CD4-positive, alpha-beta T cell (primary cell): ENCODE results near the gene FAM53A. TPM values are rescaled to one million over a fixed set of nuclear protein-coding genes. Genes with fewer than 3 reads are reported as not detected.
A peak's percentile ranks its signal among the peaks of the same experiment; 100 is the strongest.

Experiments used
- ATAC-seq: fragments of 200-7000 bp; cut with Tn5 transposase; one replicate; pipeline ENCODE4 v1.10.0; 2022; ENCODE audit warnings: mild to moderate bottlenecking; ENCODE audit not compliant: poor library complexity
- CTCF ChIA-PET: fragments of 350-600 bp; sonication (Branson Sonifier 250); formaldehyde crosslinking; loops from one replicate; lab custom pipeline; 2021; ENCODE audit warnings: antibody characterized with exemption, inconsistent platforms; lab: Charles Lee
- POLR2A ChIA-PET: fragments of 350-600 bp; sonication (Branson Sonifier 250); formaldehyde crosslinking; loops from one replicate; lab custom pipeline; 2021; ENCODE audit warnings: antibody characterized with exemption, inconsistent platforms; lab: Charles Lee
- DNase-seq, 14 experiments: peaks; one replicate each; pipeline ENCODE4 v3.0.0-alpha.2; 2013 to 2020; ENCODE audit warnings: mixed read lengths in 2 of 14
- H3K27ac ChIP-seq, 2 donors: one replicate each; pipeline versions ENCODE4 v1.5.1 to v1.7.0; 2013; ENCODE audit warnings: low read length in 2 of 2, low read depth in 1 of 2, mild to moderate bottlenecking in 1 of 2
- H3K27me3 ChIP-seq, 2 experiments: 1 replicate in 1 of 2; 2 replicates in 1 of 2; pipeline versions ENCODE4 v1.6.1 to v1.7.0; 2013; ENCODE audit warnings: low read length in 2 of 2, control low read depth in 1 of 2, mild to moderate bottlenecking in 1 of 2, moderate library complexity in 1 of 2; ENCODE audit not compliant: insufficient read depth in 2 of 2, control insufficient read depth in 1 of 2
- H3K36me3 ChIP-seq: one replicate; pipeline ENCODE4 v1.6.1; 2013; ENCODE audit warnings: low read length, control low read depth; ENCODE audit not compliant: insufficient read depth
- H3K4me1 ChIP-seq: one replicate; pipeline ENCODE4 v1.6.1; 2013; ENCODE audit warnings: low read length, control low read depth; ENCODE audit not compliant: insufficient read depth
- H3K4me3 ChIP-seq: one replicate; pipeline ENCODE4 v1.5.1; 2013; ENCODE audit warnings: mild to moderate bottlenecking, low read length, moderate library complexity
- H3K9me3 ChIP-seq, 2 experiments: 1 replicate in 1 of 2; 2 replicates in 1 of 2; pipeline versions ENCODE4 v1.6.1 to v1.7.0; 2013; ENCODE audit warnings: low read length in 2 of 2, mild to moderate bottlenecking in 2 of 2, control low read depth in 1 of 2, moderate library complexity in 1 of 2; ENCODE audit not compliant: control insufficient read depth in 1 of 2, insufficient read depth in 1 of 2
- H3K27ac Mint-ChIP-seq: one replicate; pipeline ENCODE4 v1.8.0; 2020; ENCODE audit warnings: mixed read lengths
- H3K27me3 Mint-ChIP-seq: one replicate; pipeline ENCODE4 v1.8.0; 2021; ENCODE audit warnings: mixed read lengths
- H3K36me3 Mint-ChIP-seq: one replicate; pipeline ENCODE4 v1.8.0; 2021; ENCODE audit warnings: low read depth, mixed read lengths
- H3K4me1 Mint-ChIP-seq: one replicate; pipeline ENCODE4 v1.8.0; 2021; ENCODE audit warnings: low read depth, mixed read lengths
- H3K4me3 Mint-ChIP-seq: one replicate; pipeline ENCODE4 v1.8.0; 2020; ENCODE audit warnings: mild to moderate bottlenecking, mixed read lengths
- H3K9me3 Mint-ChIP-seq: one replicate; pipeline ENCODE4 v1.8.0; 2020; ENCODE audit warnings: mixed read lengths
- CTCF ChIP-seq: fragments of 200-600 bp; IDR thresholded peaks from one replicate; pipeline ENCODE4 v1.8.0; 2022; ENCODE audit warnings: antibody characterized with exemption, mild to moderate bottlenecking
- intact Hi-C, 2 experiments: fragments of 100-400 bp; cut with DNase I in 1 of 2; cut with micrococcal nuclease in 1 of 2; formaldehyde crosslinking; loops; one replicate each; pipeline versions ENCODE4 v1.15.1 to v1.9.0; 2023 to 2025; cut with DNase I, micrococcal nuclease
- total RNA-seq, 174 experiments: library from RNA in 2 of 174; stranded (reverse) in 2 of 174; gene quantifications; one replicate each; pipeline ENCODE4 v1.2.3 and lab custom pipeline; 2021 to 2026

FAM53A gene
- total RNA-seq, 2 experiments from 2014 or later: 0.93 to 2.4 TPM

GRCh38 chr4:1715002-1715758, 31.1 kb upstream of the FAM53A start:
- Histone ChIP-seq H3K36me3 (peaks cover 38% of the 10 kb centered on the region), H3K27ac (no peak overlapping the region), H3K4me1 (peaks cover 71% of the 10 kb centered on the region), H3K4me3 (no peak overlapping the region), H3K27me3 (no peaks in the 10 kb centered on the region), H3K9me3 (no peaks in the 10 kb centered on the region)
- ATAC-seq (no peak), DNase-seq (peak in 1 of 14 experiments; percentile 25)
- ChIA-PET POLR2A (no interaction called here), CTCF (interaction anchor here (1.4 kb wide), 1 partner anchor 22 kb away, joined by 6 read pairs; no protein-coding TSS in a partner anchor)
- intact Hi-C loops: loop anchor here in 1 of 2 experiments (10.0 kb wide), 2 partner anchors 700 to 750 kb away; partner anchors contain the start of genes CFAP99, RNF4 and ZFYVE28
- Mint-ChIP-seq H3K4me1 (peaks cover 49% of the 10 kb centered on the region), H3K36me3 (peaks cover 26% of the 10 kb centered on the region), H3K27ac (peak overlapping the region; percentile 93), H3K4me3 (peak overlapping the region; percentile 88), H3K9me3 (no peaks in the 10 kb centered on the region), H3K27me3 (no peaks in the 10 kb centered on the region)
- TF ChIP-seq CTCF: no peak

- intact Hi-C loops: loop anchor here in 1 of 2 experiments (5.0 to 10.0 kb wide), 6 partner anchors 132 to 750 kb away; partner anchors contain the start of genes CFAP99, MAEA, NELFA and RNF4
Measured at GRCh38 chr4:1714303-1715001, 30.3 kb upstream of the FAM53A start.

More at GRCh38 chr4:1714303-1715001, 30.3 kb upstream of the FAM53A start:
- Mint-ChIP-seq H3K9me3 (no peaks in the 10 kb centered on the region), H3K27ac (peak overlapping the region; percentile 93), H3K27me3 (no peaks in the 10 kb centered on the region), H3K36me3 (peaks cover 33% of the 10 kb centered on the region), H3K4me3 (peak overlapping the region; percentile 88), H3K4me1 (peaks cover 46% of the 10 kb centered on the region)
- Histone ChIP-seq H3K9me3 (no peaks in the 10 kb centered on the region), H3K27ac (peak overlapping the region in 1 of 2 donors; percentile 71), H3K4me3 (no peak overlapping the region), H3K36me3 (peaks cover 42% of the 10 kb centered on the region), H3K27me3 (no peaks in the 10 kb centered on the region), H3K4me1 (peaks cover 71% of the 10 kb centered on the region)
- TF ChIP-seq CTCF: no peak
- ATAC-seq: no peak
- CTCF ChIA-PET: interaction anchor here (1.4 kb wide), 1 partner anchor 21 kb away, joined by 6 read pairs; no protein-coding TSS in a partner anchor
- DNase-seq: peak in 1 of 14 experiments; percentile 27
- POLR2A ChIA-PET: interaction anchor here (0.9 to 1.3 kb wide), 2 partner anchors 9 to 21 kb away, joined by 3 read pairs; no protein-coding TSS in a partner anchor
